Colonic mucosa (tissue), 4 donors: ENCODE measurements around the gene MKLN1. TPM values are rescaled to one million over a fixed set of nuclear protein-coding genes. Genes with fewer than 3 reads are reported as not detected.
"Not testable (repeated sequence)": the region's sequence is repeated elsewhere in the genome, so short reads cannot be mapped to it uniquely, and the experiment has no call there.

Experiments used
- DNase-seq: peaks from one replicate; pipeline ENCODE4 v3.0.0-alpha.2; 2020
- H3K27ac ChIP-seq: fragments of 200-600 bp; one replicate; pipeline ENCODE4 v1.8.0; 2021
- H3K27me3 ChIP-seq: fragments of 200-600 bp; one replicate; pipeline ENCODE4 v1.8.0; 2021
- H3K36me3 ChIP-seq: fragments of 200-600 bp; one replicate; pipeline ENCODE4 v1.8.0; 2021
- H3K4me1 ChIP-seq: fragments of 200-600 bp; one replicate; pipeline ENCODE4 v1.8.0; 2021; ENCODE audit warnings: mild to moderate bottlenecking
- H3K4me3 ChIP-seq: fragments of 200-600 bp; one replicate; pipeline ENCODE4 v1.8.0; 2021
- H3K9ac ChIP-seq, 2 donors: one replicate each; pipeline ENCODE4 v1.7.0; 2013; ENCODE audit warnings: control low read depth in 2 of 2, low read depth in 2 of 2, low read length in 2 of 2
- H3K9me3 ChIP-seq: fragments of 200-600 bp; one replicate; pipeline ENCODE4 v1.8.0; 2021
- intact Hi-C: fragments of 100-400 bp; cut with DNase I; formaldehyde crosslinking; loops from one replicate; pipeline ENCODE4 v1.14.1; 2022
- total RNA-seq, 2 donors: library from RNA; stranded (reverse); fragmentation: NEBNext Ultra II Directional in 1 of 2; extraction: Animal tissue kit (Norgen Biotek cat#: 25700) in 1 of 2; gene quantifications; one replicate each; pipeline ENCODE4 v1.2.1, GENCODE V29; 2021
- TF ChIP-seq, protein P1 (sequence below): fragments of 200-600 bp; IDR thresholded peaks from one replicate; pipeline ENCODE4 v1.8.0; 2022; ENCODE audit warnings: antibody characterized with exemption, mild to moderate bottlenecking
- donor health status: healthy.
- donor health status: DM: no; HTN: no; CAD: no.
- donor health status: DM: no; HTN: no; CAD: no.

The MKLN1 gene
- total RNA-seq, 2 donors from 2014 or later: 35.1 to 48.7 TPM

GRCh38 chr7:131331806-131332205 lies 4.1 kb downstream of the MKLN1 start:
- intact Hi-C loops: no loop called here
- H3K27ac ChIP-seq: no peak overlapping the region

DNA sequence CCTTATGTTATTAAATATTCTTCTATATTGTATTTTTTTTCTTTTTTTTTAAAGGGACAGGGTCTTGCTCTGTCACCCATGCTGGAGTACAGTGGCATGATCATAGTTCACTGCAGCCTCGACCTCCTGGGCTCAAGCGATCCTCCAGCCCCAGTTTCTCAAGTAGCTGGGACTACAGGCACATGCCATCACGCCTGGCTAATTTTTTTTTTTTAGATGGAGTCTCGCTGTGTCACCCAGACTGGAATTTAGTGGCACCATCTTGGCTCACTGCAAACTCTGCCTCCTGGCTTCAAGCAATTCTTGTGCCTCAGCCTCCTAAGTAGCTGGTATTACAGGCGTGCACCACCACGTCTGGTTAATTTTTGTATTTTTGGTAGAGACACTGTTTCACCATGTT lies 5.1 kb downstream of the MKLN1 start:
- intact Hi-C loops: not testable (repeated sequence)

More at GRCh38 chr7:131331806-131332205, 4.1 kb downstream of the MKLN1 start:
- no peak overlapping the region for H3K4me3 ChIP-seq
- no peaks in the 10 kb centered on the region for H3K36me3 ChIP-seq
- H3K9me3 ChIP-seq: no peaks in the 10 kb centered on the region
- TF ChIP-seq, protein P1, sequence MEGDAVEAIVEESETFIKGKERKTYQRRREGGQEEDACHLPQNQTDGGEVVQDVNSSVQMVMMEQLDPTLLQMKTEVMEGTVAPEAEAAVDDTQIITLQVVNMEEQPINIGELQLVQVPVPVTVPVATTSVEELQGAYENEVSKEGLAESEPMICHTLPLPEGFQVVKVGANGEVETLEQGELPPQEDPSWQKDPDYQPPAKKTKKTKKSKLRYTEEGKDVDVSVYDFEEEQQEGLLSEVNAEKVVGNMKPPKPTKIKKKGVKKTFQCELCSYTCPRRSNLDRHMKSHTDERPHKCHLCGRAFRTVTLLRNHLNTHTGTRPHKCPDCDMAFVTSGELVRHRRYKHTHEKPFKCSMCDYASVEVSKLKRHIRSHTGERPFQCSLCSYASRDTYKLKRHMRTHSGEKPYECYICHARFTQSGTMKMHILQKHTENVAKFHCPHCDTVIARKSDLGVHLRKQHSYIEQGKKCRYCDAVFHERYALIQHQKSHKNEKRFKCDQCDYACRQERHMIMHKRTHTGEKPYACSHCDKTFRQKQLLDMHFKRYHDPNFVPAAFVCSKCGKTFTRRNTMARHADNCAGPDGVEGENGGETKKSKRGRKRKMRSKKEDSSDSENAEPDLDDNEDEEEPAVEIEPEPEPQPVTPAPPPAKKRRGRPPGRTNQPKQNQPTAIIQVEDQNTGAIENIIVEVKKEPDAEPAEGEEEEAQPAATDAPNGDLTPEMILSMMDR: no peak
- no peaks in the 10 kb centered on the region for H3K27me3 ChIP-seq
- no peak overlapping the region for H3K9ac ChIP-seq
- DNase-seq: no peak
- H3K4me1 ChIP-seq: peaks cover 11% of the 10 kb centered on the region

DNA sequence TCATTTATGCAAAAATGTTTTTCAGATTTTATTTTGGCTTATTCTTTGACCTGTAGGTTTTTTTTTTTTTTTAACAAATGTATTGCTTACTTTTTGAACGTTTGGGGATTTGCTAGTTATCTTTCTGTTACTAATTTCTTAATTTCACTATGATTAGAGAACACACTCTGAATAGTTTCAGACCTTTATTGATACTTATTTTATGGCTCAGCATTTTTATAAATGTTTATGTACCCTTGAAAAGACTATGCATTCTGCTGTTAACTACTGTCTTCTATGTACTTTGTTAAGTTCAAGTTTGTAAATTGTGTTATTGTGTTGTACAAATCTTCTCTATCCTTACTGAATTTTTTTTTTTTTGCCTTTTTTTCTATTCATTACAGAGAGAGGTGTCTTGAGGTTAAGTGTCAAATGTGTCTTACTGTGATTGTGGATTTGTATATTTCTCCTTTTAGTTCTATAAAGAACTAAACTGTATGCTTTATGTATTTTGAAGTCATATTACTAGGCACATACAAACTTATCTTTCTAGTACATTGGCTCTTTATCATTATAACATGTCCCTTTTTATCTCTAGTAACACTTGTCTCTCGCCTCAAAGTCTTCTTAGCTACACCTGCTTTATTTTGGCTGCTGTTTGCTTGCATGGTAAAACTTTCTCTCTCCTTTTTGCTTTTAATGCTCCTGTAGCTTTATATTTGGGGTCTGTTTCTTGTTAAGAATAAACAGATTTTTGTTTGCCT lies 8.1 kb downstream of the MKLN1 start:
- DNase-seq: no peak
- Histone ChIP-seq H3K4me3 (no peak overlapping the region), H3K27ac (no peak overlapping the region), H3K27me3 (no peaks in the 10 kb centered on the region), H3K9me3 (no peaks in the 10 kb centered on the region), H3K36me3 (no peaks in the 10 kb centered on the region), H3K9ac (no peak overlapping the region), H3K4me1 (no peaks in the 10 kb centered on the region)
- intact Hi-C loops: no loop called here
- TF ChIP-seq, protein P1: no peak

More for the DNA sequence above, 5.1 kb downstream of the MKLN1 start:
- peaks cover 11% of the 10 kb centered on the region for H3K4me1 ChIP-seq
- not testable (repeated sequence) for H3K9me3 ChIP-seq, DNase-seq, H3K9ac ChIP-seq, H3K36me3 ChIP-seq, H3K4me3 ChIP-seq, H3K27me3 ChIP-seq, H3K27ac ChIP-seq

DNA sequence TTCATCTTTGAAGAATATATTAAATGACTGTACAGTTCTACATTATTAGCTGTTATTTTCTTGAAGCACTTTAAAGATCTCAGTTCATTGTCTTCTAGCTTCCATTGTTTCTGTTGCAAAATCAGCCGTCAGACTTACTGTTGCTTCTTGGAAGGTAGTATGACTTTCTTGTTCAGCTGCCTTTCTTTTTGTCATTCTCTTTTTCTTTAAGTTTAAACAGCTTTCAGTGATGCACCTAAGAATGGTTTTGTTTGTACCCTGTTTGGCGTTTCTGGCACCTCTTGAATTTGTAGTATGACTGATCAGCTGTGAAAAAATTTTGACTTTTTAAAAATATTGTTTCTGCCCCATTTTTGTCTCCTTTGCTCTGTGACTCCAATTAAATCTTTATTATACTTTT lies 9.3 kb downstream of the MKLN1 start:
- Histone ChIP-seq H3K9ac (no peak overlapping the region), H3K9me3 (no peaks in the 10 kb centered on the region), H3K27me3 (no peaks in the 10 kb centered on the region), H3K36me3 (no peaks in the 10 kb centered on the region), H3K4me3 (no peak overlapping the region), H3K4me1 (no peaks in the 10 kb centered on the region), H3K27ac (no peak overlapping the region)
- TF ChIP-seq, protein P1: no peak
- DNase-seq: no peak
- intact Hi-C loops: no loop called here

- no peaks in the 10 kb centered on the region for H3K4me1 ChIP-seq
- no peak for DNase-seq
- no peak overlapping the region for H3K9ac ChIP-seq
- H3K36me3 ChIP-seq: no peaks in the 10 kb centered on the region
- H3K27me3 ChIP-seq: no peaks in the 10 kb centered on the region
- H3K27ac ChIP-seq: no peak overlapping the region
- TF ChIP-seq, protein P1: no peak
- no peak overlapping the region for H3K4me3 ChIP-seq
- intact Hi-C loops: no loop called here
- H3K9me3 ChIP-seq: no peaks in the 10 kb centered on the region
Measured at GRCh38 chr7:131338173-131338572, 10.5 kb downstream of the MKLN1 start.

DNA sequence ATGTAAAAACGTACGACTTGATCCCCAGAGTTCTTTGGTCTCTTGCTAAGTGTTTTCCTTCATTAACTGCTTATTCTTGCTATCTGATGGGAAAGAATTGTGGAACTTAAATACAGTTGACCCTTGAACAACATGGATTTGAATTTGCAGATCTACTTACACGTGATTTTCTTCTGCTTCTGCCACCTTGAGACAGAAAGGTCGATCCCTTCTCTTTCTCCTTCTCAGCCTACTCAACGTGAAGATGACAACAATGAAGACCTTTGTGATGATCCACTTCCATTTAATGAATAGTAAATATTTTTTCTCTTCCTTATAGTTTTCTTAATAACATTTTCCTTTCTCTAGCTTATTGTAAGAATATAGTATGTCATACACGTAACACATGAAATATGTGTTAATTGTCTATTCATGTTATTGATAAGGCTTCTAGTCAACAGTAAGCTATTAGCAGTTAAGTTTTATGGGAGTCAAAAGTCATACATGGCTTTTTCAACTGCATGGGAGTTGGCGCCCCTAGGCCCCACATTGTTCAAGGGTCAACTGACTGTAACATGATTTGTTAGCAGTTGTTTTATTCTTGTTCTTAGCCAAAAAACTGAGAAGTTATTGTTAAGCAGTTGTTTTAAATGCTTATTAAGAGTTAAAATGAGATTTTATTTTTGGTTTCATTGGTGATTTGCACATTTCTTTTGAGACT lies 11.2 kb downstream of the MKLN1 start:
- Histone ChIP-seq H3K36me3 (no peaks in the 10 kb centered on the region), H3K4me3 (no peak overlapping the region), H3K4me1 (no peaks in the 10 kb centered on the region), H3K9ac (no peak overlapping the region), H3K9me3 (no peaks in the 10 kb centered on the region), H3K27ac (no peak overlapping the region), H3K27me3 (no peaks in the 10 kb centered on the region)
- intact Hi-C loops: no loop called here
- TF ChIP-seq, protein P1: no peak
- DNase-seq: no peak
